ENCODE data around the gene MEX3C.

Gene MEX3C

GRCh38 chr18:51234117-51235008, 36.9 kb upstream of the MEX3C start:
- no peak for TF ChIP-seq REST (IDR thresholded peaks at IDR 0.05; ENCODE audit: insufficient read depth in 1 of 2, low read depth in 2 of 2, low read length in 2 of 2)
- no peak for TF ChIP-seq FOXP2 (optimal IDR thresholded peaks at IDR 0.05; ENCODE audit: borderline replicate concordance, extremely low read depth, extremely low read length, insufficient read depth)
- no peak for TF ChIP-seq SIN3A (IDR thresholded peaks at IDR 0.05; ENCODE audit: borderline replicate concordance, insufficient read depth, low read length)
- no peak for TF ChIP-seq POLR2AphosphoS5 (IDR thresholded peaks at IDR 0.05; ENCODE audit: low read depth, low read length)
- no peak for TF ChIP-seq TAF1 (IDR thresholded peaks at IDR 0.05; ENCODE audit: borderline replicate concordance, insufficient read depth, low read length)

GRCh38 chr18:51229328-51229727, 31.8 kb upstream of the MEX3C start:
- TF ChIP-seq POLR2AphosphoS5 (IDR thresholded peaks at IDR 0.05; ENCODE audit: low read depth, low read length), result no peak
- no peak for TF ChIP-seq FOXP2 (optimal IDR thresholded peaks at IDR 0.05; ENCODE audit: borderline replicate concordance, extremely low read depth, extremely low read length, insufficient read depth)
- TF ChIP-seq REST (IDR thresholded peaks at IDR 0.05; ENCODE audit: insufficient read depth in 1 of 2, low read depth in 2 of 2, low read length in 2 of 2), result no peak
- TF ChIP-seq TAF1 (IDR thresholded peaks at IDR 0.05; ENCODE audit: borderline replicate concordance, insufficient read depth, low read length), result no peak
- TF ChIP-seq SIN3A (IDR thresholded peaks at IDR 0.05; ENCODE audit: borderline replicate concordance, insufficient read depth, low read length), result no peak

GRCh38 chr18:51227660-51228059, 30.2 kb upstream of the MEX3C start:
- TF ChIP-seq SIN3A (IDR thresholded peaks at IDR 0.05; ENCODE audit: borderline replicate concordance, insufficient read depth, low read length) (no peak), TAF1 (IDR thresholded peaks at IDR 0.05; ENCODE audit: borderline replicate concordance, insufficient read depth, low read length) (no peak), FOXP2 (optimal IDR thresholded peaks at IDR 0.05; ENCODE audit: borderline replicate concordance, extremely low read depth, extremely low read length, insufficient read depth) (no peak), REST (IDR thresholded peaks at IDR 0.05; ENCODE audit: insufficient read depth in 1 of 2, low read depth in 2 of 2, low read length in 2 of 2) (no peak), POLR2AphosphoS5 (IDR thresholded peaks at IDR 0.05; ENCODE audit: low read depth, low read length) (no peak)

GRCh38 chr18:51226587-51227350, 29.3 kb upstream of the MEX3C start:
- TF ChIP-seq REST (IDR thresholded peaks at IDR 0.05; ENCODE audit: insufficient read depth in 1 of 2, low read depth in 2 of 2, low read length in 2 of 2), result no peak
- TF ChIP-seq POLR2AphosphoS5 (IDR thresholded peaks at IDR 0.05; ENCODE audit: low read depth, low read length), result no peak
- no peak for TF ChIP-seq TAF1 (IDR thresholded peaks at IDR 0.05; ENCODE audit: borderline replicate concordance, insufficient read depth, low read length)
- TF ChIP-seq FOXP2 (optimal IDR thresholded peaks at IDR 0.05; ENCODE audit: borderline replicate concordance, extremely low read depth, extremely low read length, insufficient read depth), result no peak
- TF ChIP-seq SIN3A (IDR thresholded peaks at IDR 0.05; ENCODE audit: borderline replicate concordance, insufficient read depth, low read length), result no peak
